AG10803 (cell line): ENCODE measurements around the gene KIF3B.

Experiments
- DNase-seq: peaks from one replicate; pipeline ENCODE4 v3.0.0; 2010; ENCODE audit warnings: low read depth
- H3K4me3 ChIP-seq: 2 replicates; pipeline ENCODE4 v1.5.1; 2011; ENCODE audit warnings: mild to moderate bottlenecking, low read length, control low read depth
- CTCF ChIP-seq: conservative IDR thresholded peaks from 2 replicates; pipeline ENCODE4 v1.5.1; 2011; ENCODE audit warnings: mild to moderate bottlenecking, low read length, control low read depth, inconsistent platforms

KIF3B gene

GRCh38 chr20:32296412-32296811 lies 19.0 kb downstream of the KIF3B start:
- TF ChIP-seq CTCF = no peak
- H3K4me3 ChIP-seq = no peak overlapping the region
- no peak for DNase-seq

GRCh38 chr20:32296819-32297420 lies 19.5 kb downstream of the KIF3B start:
- no peak for TF ChIP-seq CTCF
- DNase-seq = no peak
- H3K4me3 ChIP-seq = no peak overlapping the region

GRCh38 chr20:32297439-32297838 lies 20.0 kb downstream of the KIF3B start:
- H3K4me3 ChIP-seq = no peak overlapping the region
- no peak for TF ChIP-seq CTCF
- no peak for DNase-seq

- no peak for TF ChIP-seq CTCF
- no peak for DNase-seq
- no peak overlapping the region for H3K4me3 ChIP-seq
These were observed 23.2 kb downstream of the KIF3B start for GRCh38 chr20:32300647-32301046.

GRCh38 chr20:32301719-32302506 lies 24.5 kb downstream of the KIF3B start:
- TF ChIP-seq CTCF = no peak
- no peak overlapping the region for H3K4me3 ChIP-seq
- DNase-seq = no peak

- no peak for DNase-seq
- no peak for TF ChIP-seq CTCF
- H3K4me3 ChIP-seq = no peak overlapping the region
These were observed 25.0 kb downstream of the KIF3B start for GRCh38 chr20:32302507-32302872.

GRCh38 chr20:32304131-32304746 lies 26.8 kb downstream of the KIF3B start:
- H3K4me3 ChIP-seq = no peak overlapping the region
- TF ChIP-seq CTCF = no peak
- DNase-seq = no peak
